Measurements from ENCODE around the gene UBR1. TPM values are rescaled to one million over a fixed set of nuclear protein-coding genes. Genes with fewer than 3 reads are reported as not detected.

UBR1 gene
- total RNA-seq, 2 experiments from 2014 or later: 19.8 to 33.5 TPM

GRCh38 chr15:42919799-42920518 is 185.9 kb downstream of the UBR1 start:
- CTCF ChIA-PET (ENCODE audit: unreplicated experiment): no interaction called here
- peaks cover 47% of the 10 kb centered on the region for H3K79me2 ChIP-seq (ENCODE audit: insufficient read depth, low read depth, low read length)
- peaks cover 3% of the 10 kb centered on the region; the same call in 1 of the 2 replicates for H3K36me3 ChIP-seq (ENCODE audit: insufficient read depth, low read length)
- POLR2A ChIA-PET: no interaction called here
- peaks cover 4% of the 10 kb centered on the region; the same call in 1 of the 2 replicates for H3K9me3 ChIP-seq (ENCODE audit: low read length)
- peak overlapping the region; percentile 100; the same call in 1 of the 2 replicates for H2AFZ ChIP-seq (ENCODE audit: low read length)
- no peaks in the 10 kb centered on the region for H3K9me2 ChIP-seq (ENCODE audit: insufficient read depth, low read length)
- BruUV-seq (replicated peaks): no TSS peak
- H4K20me1 ChIP-seq (ENCODE audit: insufficient read depth, low read length): 0 out of 2 replicates have a peak, but pooled peaks cover 3% of the 10 kb centered on the region
- DNase-seq (ENCODE audit: low spot score): peak; percentile 43
- intact Hi-C loops (cut with micrococcal nuclease; ENCODE audit: unreplicated experiment): loop anchor here (5.0 to 10.0 kb wide), 2 partner anchors 185 to 343 kb away; partner anchors contain the start of genes CDAN1 and STARD9
- peak overlapping the region; percentile 15 for H3K27ac ChIP-seq (ENCODE audit: low read depth, low read length, poor library complexity, severe bottlenecking)
- TF ChIP-seq EZH2phosphoT487 (IDR thresholded peaks at IDR 0.05; ENCODE audit: borderline replicate concordance, low read depth, low read length): no peak
- no peak for TF ChIP-seq CTCF (conservative IDR thresholded peaks at IDR 0.05; ENCODE audit: low read length)
- H3K4me3 ChIP-seq (ENCODE audit: low read depth, low read length, poor library complexity, severe bottlenecking): peak overlapping the region; percentile 74
- peak overlapping the region; percentile 96 for H3K4me2 ChIP-seq (ENCODE audit: low read length)
- H3K4me1 ChIP-seq (ENCODE audit: insufficient read depth, low read length, poor library complexity, severe bottlenecking): peaks cover 40% of the 10 kb centered on the region

- Histone ChIP-seq H2AFZ (ENCODE audit: low read length) (no peak overlapping the region; the same call in 1 of the 2 replicates), H3K4me1 (ENCODE audit: insufficient read depth, low read length, poor library complexity, severe bottlenecking) (peaks cover 42% of the 10 kb centered on the region), H3K4me3 (ENCODE audit: low read depth, low read length, poor library complexity, severe bottlenecking) (peak overlapping the region; percentile 74), H3K36me3 (ENCODE audit: insufficient read depth, low read length) (peaks cover 3% of the 10 kb centered on the region; the same call in 1 of the 2 replicates), H4K20me1 (ENCODE audit: insufficient read depth, low read length) (0 out of 2 replicates have a peak, but pooled peaks cover 3% of the 10 kb centered on the region), H3K9me3 (ENCODE audit: low read length) (peaks cover 4% of the 10 kb centered on the region; the same call in 1 of the 2 replicates), H3K4me2 (ENCODE audit: low read length) (peak overlapping the region; percentile 96), H3K79me2 (ENCODE audit: insufficient read depth, low read depth, low read length) (peaks cover 47% of the 10 kb centered on the region), H3K27ac (ENCODE audit: low read depth, low read length, poor library complexity, severe bottlenecking) (no peak overlapping the region), H3K9me2 (ENCODE audit: insufficient read depth, low read length) (no peaks in the 10 kb centered on the region)
- no peak for DNase-seq (ENCODE audit: low spot score)
- no peak for TF ChIP-seq EZH2phosphoT487 (IDR thresholded peaks at IDR 0.05; ENCODE audit: borderline replicate concordance, low read depth, low read length)
- TF ChIP-seq CTCF (conservative IDR thresholded peaks at IDR 0.05; ENCODE audit: low read length): no peak
- POLR2A ChIA-PET: interaction anchor here (0.6 to 0.7 kb wide), 3 partner anchors 15 to 48 kb away, joined by 3 to 4 read pairs (median 3); no protein-coding TSS in a partner anchor
- CTCF ChIA-PET (ENCODE audit: unreplicated experiment): no interaction called here
- BruUV-seq (replicated peaks): TSS peak; percentile 72
- intact Hi-C loops (cut with micrococcal nuclease; ENCODE audit: unreplicated experiment): loop anchor here (5.0 kb wide), 1 partner anchor 342 kb away; the partner anchor contains the start of gene STARD9
Measured at GRCh38 chr15:42919308-42919707, 186.5 kb downstream of the UBR1 start.

Measured in OCI-LY7 (cell line).